Muscle of leg (tissue), 11 donors: ENCODE results near the gene RAD51D. TPM values are rescaled to one million over a fixed set of nuclear protein-coding genes. Genes with fewer than 3 reads are reported as not detected.

ENCODE experiments used
- DNase-seq: peaks from one replicate; pipeline ENCODE4 v3.0.0; 2013
- H3K27ac ChIP-seq: one replicate; pipeline ENCODE4 v1.5.1; 2013; ENCODE audit warnings: mild to moderate bottlenecking, low read length, control low read depth
- H3K27me3 ChIP-seq: one replicate; pipeline ENCODE4 v1.6.1; 2013; ENCODE audit warnings: low read length; ENCODE audit not compliant: control insufficient read depth, insufficient read depth
- H3K36me3 ChIP-seq: one replicate; pipeline ENCODE4 v1.6.1; 2013; ENCODE audit warnings: low read length; ENCODE audit not compliant: control insufficient read depth, insufficient read depth
- H3K4me1 ChIP-seq: one replicate; pipeline ENCODE4 v1.6.1; 2013; ENCODE audit warnings: low read length; ENCODE audit not compliant: control insufficient read depth, insufficient read depth
- H3K4me3 ChIP-seq: one replicate; pipeline ENCODE4 v1.5.1; 2013; ENCODE audit warnings: low read length, control low read depth
- H3K9me3 ChIP-seq: replicated peaks from 2 replicates; pipeline ENCODE4 v1.6.1; 2013; ENCODE audit warnings: low read depth, low read length; ENCODE audit not compliant: control insufficient read depth
- WGBS: methylation state at CpG from one replicate; pipeline ENCODE4 v1.1.5; 2013; ENCODE audit warnings: missing lambda C conversion rate; ENCODE audit not compliant: insufficient coverage; 5-methylcytosine and 5-hydroxymethylcytosine counted together
- polyA plus RNA-seq, 8 donors: library from polyadenylated mRNA; unstranded; fragments of 120-200 nt; gene quantifications; one replicate each; pipeline versions ENCODE4 v1.2.1 to v1.2.3, GENCODE V29; 2013; ENCODE audit warnings: inconsistent platforms in 1 of 8, low replicate concordance in 1 of 8; ENCODE audit not compliant: insufficient read length in 8 of 8, insufficient read depth in 1 of 8
- total RNA-seq: library from RNA; stranded (reverse); fragments of 120-200 nt; gene quantifications from one replicate; pipeline ENCODE4 v1.2.4, GENCODE V29; 2013

The RAD51D gene
- total and polyA plus RNA-seq, 9 donors, result 4.2 to 8.2 (median 6.5) TPM

DNA sequence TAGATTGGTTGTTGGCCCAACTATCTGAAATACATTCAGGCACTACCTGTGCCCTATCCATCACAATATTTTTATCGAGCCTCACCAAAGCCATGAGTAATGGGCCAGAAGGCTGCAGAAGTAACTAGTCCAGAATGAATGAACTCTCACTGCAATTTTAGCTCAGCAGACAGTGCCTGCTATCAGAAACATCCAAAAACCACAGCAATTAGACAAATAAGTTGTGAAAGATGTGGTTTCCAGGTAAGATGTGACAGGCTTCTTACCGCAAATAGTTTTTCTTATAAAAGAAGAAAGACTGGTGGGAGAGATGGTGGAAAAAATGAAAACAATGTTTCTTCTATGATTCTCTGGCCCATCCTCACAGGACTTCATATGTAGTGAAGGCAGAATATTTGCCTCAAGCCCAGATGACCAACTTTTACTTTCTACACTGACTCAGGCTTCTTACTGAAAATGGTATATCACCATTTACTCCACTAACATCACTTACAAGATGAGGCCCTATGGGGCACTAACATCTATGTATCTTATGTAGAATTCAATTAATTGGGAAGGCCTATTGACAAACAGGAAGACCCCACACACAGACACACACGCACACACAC lies 46.4 kb downstream of the RAD51D start:
- Histone ChIP-seq H3K4me3 (no peak overlapping the region), H3K9me3 (no peaks in the 10 kb centered on the region), H3K27me3 (no peaks in the 10 kb centered on the region), H3K27ac (no peak overlapping the region), H3K4me1 (no peaks in the 10 kb centered on the region), H3K36me3 (no peaks in the 10 kb centered on the region)
- no CpG with 5 or more reads among the region's 3 CpGs for WGBS
- no peak for DNase-seq

GRCh38 chr17:35069311-35069710 lies 50.3 kb downstream of the RAD51D start:
- no CpG with 5 or more reads among the region's 2 CpGs for WGBS
- Histone ChIP-seq H3K27me3 (no peaks in the 10 kb centered on the region), H3K9me3 (no peaks in the 10 kb centered on the region), H3K4me1 (no peaks in the 10 kb centered on the region), H3K36me3 (no peaks in the 10 kb centered on the region), H3K4me3 (no peak overlapping the region), H3K27ac (no peak overlapping the region)
- no peak for DNase-seq

GRCh38 chr17:35068249-35068648 lies 51.4 kb downstream of the RAD51D start:
- H3K4me3 ChIP-seq, result no peak overlapping the region
- no peak overlapping the region for H3K27ac ChIP-seq
- no peaks in the 10 kb centered on the region for H3K36me3 ChIP-seq
- peaks cover 5% of the 10 kb centered on the region for H3K4me1 ChIP-seq
- 83% methylated on average over 1 of the region's 2 CpGs for WGBS
- H3K27me3 ChIP-seq, result no peaks in the 10 kb centered on the region
- no peak for DNase-seq
- H3K9me3 ChIP-seq, result no peaks in the 10 kb centered on the region

DNA sequence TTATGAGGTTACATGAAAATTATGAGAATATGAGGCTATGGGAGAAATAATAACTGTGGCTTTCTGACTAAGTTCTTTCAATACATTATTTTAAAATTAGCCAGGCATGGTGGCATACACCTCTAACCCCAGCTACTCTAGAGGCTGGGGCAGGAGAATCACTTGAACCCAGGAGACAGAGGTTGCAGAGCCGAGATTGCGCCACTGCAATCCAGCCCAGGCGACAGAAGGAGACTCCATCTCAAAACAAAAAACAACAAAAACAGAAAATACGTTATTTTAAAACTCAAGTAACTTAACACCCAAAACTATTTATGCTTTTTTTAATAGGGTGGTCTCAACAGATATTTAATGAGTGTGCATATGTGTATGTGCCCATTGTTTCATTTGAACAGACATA lies 53.8 kb downstream of the RAD51D start:
- H3K4me1 ChIP-seq, result peaks cover 5% of the 10 kb centered on the region
- no peaks in the 10 kb centered on the region for H3K9me3 ChIP-seq
- no peak for DNase-seq
- no peak overlapping the region for H3K27ac ChIP-seq
- WGBS, result no CpG with 5 or more reads among the region's 4 CpGs
- H3K36me3 ChIP-seq, result no peaks in the 10 kb centered on the region
- no peaks in the 10 kb centered on the region for H3K27me3 ChIP-seq
- no peak overlapping the region for H3K4me3 ChIP-seq

GRCh38 chr17:35064516-35065215 lies 55.0 kb downstream of the RAD51D start:
- H3K4me1 ChIP-seq, result peaks cover 5% of the 10 kb centered on the region
- DNase-seq, result no peak
- H3K9me3 ChIP-seq, result no peaks in the 10 kb centered on the region
- no peaks in the 10 kb centered on the region for H3K36me3 ChIP-seq
- H3K4me3 ChIP-seq, result no peak overlapping the region
- H3K27ac ChIP-seq, result no peak overlapping the region
- no peaks in the 10 kb centered on the region for H3K27me3 ChIP-seq
- no CpG with 5 or more reads among the region's 3 CpGs for WGBS

DNA sequence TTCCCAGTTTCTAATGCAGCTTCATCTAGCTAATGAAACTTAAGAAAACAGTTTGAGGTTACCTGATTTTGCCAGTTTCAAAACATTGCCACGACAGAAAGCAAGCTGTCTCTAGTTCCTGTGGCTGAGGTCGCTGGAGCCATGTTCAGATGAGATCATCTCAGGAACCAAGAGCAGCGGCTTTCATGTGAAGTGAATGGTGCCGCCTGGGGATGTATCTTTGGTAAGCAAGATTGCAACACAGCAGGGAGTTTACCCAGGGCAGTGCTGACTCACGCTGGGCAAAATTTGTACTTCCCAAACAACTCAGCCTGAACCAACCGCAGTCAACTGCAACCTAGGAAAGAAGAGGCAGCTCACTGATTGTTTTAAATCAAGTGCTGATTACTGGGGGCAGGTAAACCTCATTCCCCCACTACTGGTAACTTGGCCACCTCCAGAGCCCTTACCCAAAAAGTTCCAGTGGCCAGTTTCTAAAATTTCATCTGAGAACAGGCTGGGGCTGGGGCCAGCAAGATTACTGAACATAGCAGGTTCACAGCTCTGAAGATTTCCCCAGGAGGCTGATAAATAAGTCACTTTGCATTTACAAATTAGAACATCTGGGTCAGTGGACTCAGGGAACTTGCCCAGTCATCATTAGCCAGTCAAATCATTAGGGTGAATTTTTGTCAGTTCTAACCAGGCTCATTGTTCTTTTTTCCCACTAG lies 56.0 kb downstream of the RAD51D start, which contains the start of gene RFFL:
RFFL (minus strand) TSS at position 194 of the 710 bp plus-strand sequence. CDS start 37,154 bp downstream, outside the sequence.
- H3K4me3 ChIP-seq, result no peak within 1 kb of the TSS
- DNase-seq, result peak; percentile 86
- no peak within 1 kb of the TSS for H3K27ac ChIP-seq
- 36% methylated on average over 3 of the region's 6 CpGs for WGBS
- no peaks in the 10 kb centered on the region for H3K9me3 ChIP-seq
- H3K4me1 ChIP-seq, result peaks cover 5% of the 10 kb centered on the region
- no peaks in the 10 kb centered on the region for H3K27me3 ChIP-seq
- no peaks in the 10 kb centered on the region for H3K36me3 ChIP-seq

GRCh38 chr17:35062308-35062707 lies 57.4 kb downstream of the RAD51D start:
- DNase-seq, result no peak
- H3K4me1 ChIP-seq, result peaks cover 5% of the 10 kb centered on the region
- no peaks in the 10 kb centered on the region for H3K9me3 ChIP-seq
- no peak overlapping the region for H3K4me3 ChIP-seq
- WGBS, result 95% methylated on average over 2 of the region's 3 CpGs
- no peak overlapping the region for H3K27ac ChIP-seq
- H3K36me3 ChIP-seq, result no peaks in the 10 kb centered on the region
- no peaks in the 10 kb centered on the region for H3K27me3 ChIP-seq

- no peaks in the 10 kb centered on the region for H3K36me3 ChIP-seq
- H3K27me3 ChIP-seq, result no peaks in the 10 kb centered on the region
- DNase-seq, result no peak
- H3K9me3 ChIP-seq, result no peaks in the 10 kb centered on the region
- 100% methylated on average over 1 of the region's 1 CpG for WGBS
- no peak overlapping the region for H3K4me3 ChIP-seq
- no peaks in the 10 kb centered on the region for H3K4me1 ChIP-seq
- H3K27ac ChIP-seq, result no peak overlapping the region
These were observed 62.2 kb downstream of the RAD51D start for GRCh38 chr17:35057332-35057915.

DNA sequence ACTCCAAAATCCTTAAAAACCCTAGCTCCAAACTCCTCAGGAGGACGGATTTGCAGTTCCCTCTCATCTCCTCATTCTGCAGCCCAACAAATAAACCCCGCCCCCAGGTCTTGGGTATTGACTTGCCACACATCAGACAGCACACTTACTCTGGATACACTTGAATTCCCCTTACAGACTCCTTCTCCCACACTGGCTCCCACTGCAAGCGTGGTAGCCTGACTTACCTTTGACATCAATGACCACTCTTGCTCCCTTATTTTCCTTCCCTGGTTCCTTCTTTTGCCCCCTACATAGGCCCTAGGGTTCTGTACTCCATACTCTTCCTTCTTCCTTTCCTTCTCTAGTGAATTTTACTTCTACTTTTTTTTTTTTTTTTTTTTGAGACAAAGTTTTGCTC lies 63.6 kb downstream of the RAD51D start:
- Histone ChIP-seq H3K27me3 (no peaks in the 10 kb centered on the region), H3K4me1 (no peaks in the 10 kb centered on the region), H3K36me3 (no peaks in the 10 kb centered on the region), H3K9me3 (no peaks in the 10 kb centered on the region), H3K27ac (no peak overlapping the region), H3K4me3 (no peak overlapping the region)
- 77% methylated on average over 3 of the region's 3 CpGs for WGBS
- DNase-seq, result no peak

GRCh38 chr17:35053204-35053603 lies 66.5 kb downstream of the RAD51D start:
- Histone ChIP-seq H3K36me3 (no peaks in the 10 kb centered on the region), H3K4me3 (no peak overlapping the region), H3K4me1 (no peaks in the 10 kb centered on the region), H3K9me3 (no peaks in the 10 kb centered on the region), H3K27me3 (no peaks in the 10 kb centered on the region), H3K27ac (no peak overlapping the region)
- DNase-seq, result no peak
- no CpG with 5 or more reads among the region's 1 CpG for WGBS
